ENCODE data around the gene POU4F1. TPM values are rescaled to one million over a fixed set of nuclear protein-coding genes. Genes with fewer than 3 reads are reported as not detected.

POU4F1 gene, protein sequence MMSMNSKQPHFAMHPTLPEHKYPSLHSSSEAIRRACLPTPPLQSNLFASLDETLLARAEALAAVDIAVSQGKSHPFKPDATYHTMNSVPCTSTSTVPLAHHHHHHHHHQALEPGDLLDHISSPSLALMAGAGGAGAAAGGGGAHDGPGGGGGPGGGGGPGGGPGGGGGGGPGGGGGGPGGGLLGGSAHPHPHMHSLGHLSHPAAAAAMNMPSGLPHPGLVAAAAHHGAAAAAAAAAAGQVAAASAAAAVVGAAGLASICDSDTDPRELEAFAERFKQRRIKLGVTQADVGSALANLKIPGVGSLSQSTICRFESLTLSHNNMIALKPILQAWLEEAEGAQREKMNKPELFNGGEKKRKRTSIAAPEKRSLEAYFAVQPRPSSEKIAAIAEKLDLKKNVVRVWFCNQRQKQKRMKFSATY
- total RNA-seq, result 2.7 and 12.3 TPM in 2 replicates

DNA sequence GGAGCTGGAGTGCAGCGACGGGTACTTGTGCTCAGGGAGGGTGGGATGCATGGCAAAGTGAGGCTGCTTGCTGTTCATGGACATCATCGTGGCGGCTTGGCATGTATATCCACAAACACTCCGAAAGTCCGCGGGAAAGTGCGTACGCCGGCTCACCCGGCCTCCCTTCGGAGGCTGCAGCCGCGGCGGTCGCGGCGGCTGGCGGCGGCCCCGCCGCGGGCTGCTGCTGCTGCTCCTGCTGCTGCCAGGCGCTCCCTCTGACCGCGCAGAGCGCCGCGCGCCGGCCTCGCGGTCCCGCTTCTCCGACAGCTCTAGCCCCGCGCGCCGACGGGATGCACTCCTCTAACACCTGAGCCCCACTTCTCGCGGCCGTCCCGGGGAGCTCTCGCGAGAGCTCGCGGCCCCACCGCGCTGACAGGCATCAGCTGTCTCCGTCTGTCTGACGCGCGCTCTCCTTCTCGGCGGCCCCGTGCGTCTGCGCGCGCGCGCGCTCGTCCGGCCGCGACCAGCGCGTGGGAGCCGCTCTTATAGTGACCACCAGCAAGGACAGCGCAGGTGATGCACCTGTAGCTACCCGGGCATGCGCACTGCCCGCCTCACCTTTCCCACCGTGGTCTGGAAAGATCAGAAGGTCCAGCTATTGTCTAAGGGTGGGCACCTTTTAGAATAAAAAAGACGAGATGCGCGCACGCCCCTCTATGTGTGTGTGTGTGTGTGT is at the start of gene POU4F1:
TSS of gene POU4F1 (minus strand) at position 313 of the 718 bp plus-strand sequence. CDS start at position 87, 226 bp downstream.

Other genes with a start within 250 kb of the POU4F1 start
- gene OBI1, start 55.6 kb upstream of the POU4F1 start, total RNA-seq, result 34.2 and 42.4 TPM in 2 replicates